GM12878 (cell line): ENCODE data around the gene SCN10A.

Experiments used
- CEBPB ChIP-seq, 2 experiments: fragments of 150-350 bp in 1 of 2; IDR thresholded peaks; 2 replicates each; pipeline ENCODE4 v1.6.1; 2012 to 2014; ENCODE audit warnings: low read depth in 2 of 2, low read length in 2 of 2, borderline replicate concordance in 1 of 2, inconsistent platforms in 1 of 2
- CREB1 ChIP-seq: IDR thresholded peaks from 2 replicates; pipeline ENCODE4 v1.6.1; 2012; ENCODE audit warnings: low read depth, mild to moderate bottlenecking, inconsistent platforms
- POLR2A ChIP-seq: IDR thresholded peaks from 2 replicates; pipeline ENCODE4 v1.6.1; 2011; ENCODE audit warnings: low read depth, mild to moderate bottlenecking, low read length
- TBL1XR1 ChIP-seq: IDR thresholded peaks from 2 replicates; pipeline ENCODE4 v1.6.1; 2012; ENCODE audit warnings: low read depth, low read length, improper control_type of control experiment
- TF ChIP-seq, protein P1 (sequence below): fragments of 450-650 bp; IDR thresholded peaks from 2 replicates; pipeline ENCODE4 v1.6.1; 2016; ENCODE audit warnings: mild to moderate bottlenecking
- TF ChIP-seq, protein P2 (sequence below): IDR thresholded peaks from 2 replicates; pipeline ENCODE4 v1.6.1; 2011; ENCODE audit warnings: low read depth, low read length, improper control_type of control experiment, borderline replicate concordance

DNA sequence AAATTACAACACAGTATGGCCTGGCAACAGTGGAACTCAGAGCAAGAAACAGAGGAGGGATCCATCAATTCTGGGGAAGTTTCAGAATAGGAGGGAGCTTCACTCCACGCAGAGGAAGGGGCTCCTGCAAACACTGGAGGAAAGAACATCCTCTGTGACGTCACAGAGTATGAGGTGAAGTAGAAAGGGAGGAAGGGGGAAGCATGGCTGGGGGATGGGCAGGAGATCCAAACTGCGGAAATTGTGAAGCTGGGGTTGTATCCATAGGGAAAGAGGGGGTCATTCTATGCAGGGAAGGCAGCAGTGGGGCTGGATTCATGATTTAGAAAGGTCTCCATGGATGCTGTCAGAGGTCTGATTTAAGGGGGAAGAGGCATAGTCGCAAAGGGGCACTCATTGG, 8.3 kb upstream of the SCN10A start:
- TF ChIP-seq POLR2A (no peak), CREB1 (no peak), CEBPB (IDR thresholded peaks at IDR 0.05; ENCODE audit: borderline replicate concordance in 1 of 2, low read depth in 2 of 2, low read length in 2 of 2) (no peak), TBL1XR1 (no peak)
- TF ChIP-seq, protein P1, sequence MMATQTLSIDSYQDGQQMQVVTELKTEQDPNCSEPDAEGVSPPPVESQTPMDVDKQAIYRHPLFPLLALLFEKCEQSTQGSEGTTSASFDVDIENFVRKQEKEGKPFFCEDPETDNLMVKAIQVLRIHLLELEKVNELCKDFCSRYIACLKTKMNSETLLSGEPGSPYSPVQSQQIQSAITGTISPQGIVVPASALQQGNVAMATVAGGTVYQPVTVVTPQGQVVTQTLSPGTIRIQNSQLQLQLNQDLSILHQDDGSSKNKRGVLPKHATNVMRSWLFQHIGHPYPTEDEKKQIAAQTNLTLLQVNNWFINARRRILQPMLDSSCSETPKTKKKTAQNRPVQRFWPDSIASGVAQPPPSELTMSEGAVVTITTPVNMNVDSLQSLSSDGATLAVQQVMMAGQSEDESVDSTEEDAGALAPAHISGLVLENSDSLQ: no peak
- TF ChIP-seq, protein P2, sequence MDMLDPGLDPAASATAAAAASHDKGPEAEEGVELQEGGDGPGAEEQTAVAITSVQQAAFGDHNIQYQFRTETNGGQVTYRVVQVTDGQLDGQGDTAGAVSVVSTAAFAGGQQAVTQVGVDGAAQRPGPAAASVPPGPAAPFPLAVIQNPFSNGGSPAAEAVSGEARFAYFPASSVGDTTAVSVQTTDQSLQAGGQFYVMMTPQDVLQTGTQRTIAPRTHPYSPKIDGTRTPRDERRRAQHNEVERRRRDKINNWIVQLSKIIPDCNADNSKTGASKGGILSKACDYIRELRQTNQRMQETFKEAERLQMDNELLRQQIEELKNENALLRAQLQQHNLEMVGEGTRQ: no peak
